ENCODE data around the gene M1AP. TPM values are rescaled to one million over a fixed set of nuclear protein-coding genes. Genes with fewer than 3 reads are reported as not detected.

Gene M1AP
- total RNA-seq, 1 experiment from 2014 or later = not detected

GRCh38 chr2:74625658-74626425 lies 22.3 kb downstream of the M1AP start:
- H3K27ac ChIP-seq (ENCODE audit: low read length) = no peak overlapping the region
- ChIA-PET POLR2A (ENCODE audit: unreplicated experiment) (no interaction called here), CTCF (no interaction called here)
- no peaks in the 10 kb centered on the region for H3K27me3 ChIP-seq (ENCODE audit: low read length)
- H3K79me2 ChIP-seq (ENCODE audit: low read length) = no peaks in the 10 kb centered on the region
- no peaks in the 10 kb centered on the region for H3K36me3 ChIP-seq (ENCODE audit: low read depth, low read length)
- peak overlapping the region; percentile 19; the same call in 1 of the 2 replicates for H2AFZ ChIP-seq (ENCODE audit: low read length)
- no peaks in the 10 kb centered on the region for H3K9me2 ChIP-seq (replicated peaks; ENCODE audit: low read length)
- no TSS peak for BruUV-seq (replicated peaks)
- no peak overlapping the region for H3K4me2 ChIP-seq (ENCODE audit: low read length)
- H4K20me1 ChIP-seq (ENCODE audit: low read length) = no peaks in the 10 kb centered on the region
- no peak for ATAC-seq
- H3K9ac ChIP-seq (ENCODE audit: low read length) = no peak overlapping the region
- H3F3A ChIP-seq (ENCODE audit: low read length, unreplicated experiment) = no peaks in the 10 kb centered on the region
- no peak for DNase-seq
- no peaks in the 10 kb centered on the region for H3K4me1 ChIP-seq (ENCODE audit: insufficient read depth, low read length)
- no peaks in the 10 kb centered on the region for H3K9me3 ChIP-seq (ENCODE audit: low read length)
- intact Hi-C loops (cut with micrococcal nuclease) = no loop called here
- no peak for TF ChIP-seq EZH2phosphoT487 (IDR thresholded peaks at IDR 0.05; ENCODE audit: borderline replicate concordance, low read length)
- no peak for TF ChIP-seq CTCF (conservative IDR thresholded peaks at IDR 0.05; ENCODE audit: low read depth, low read length)
- TF ChIP-seq EZH2 (IDR thresholded peaks at IDR 0.05; ENCODE audit: low read length, unreplicated experiment) = no peak
- no peak overlapping the region for H3K4me3 ChIP-seq (ENCODE audit: low read length)

- Histone ChIP-seq H3K9me2 (replicated peaks; ENCODE audit: low read length) (no peaks in the 10 kb centered on the region), H3K27me3 (ENCODE audit: low read length) (peaks cover 18% of the 10 kb centered on the region; the same call in 1 of the 2 replicates), H3K9ac (ENCODE audit: low read length) (no peak overlapping the region), H3F3A (ENCODE audit: low read length, unreplicated experiment) (no peaks in the 10 kb centered on the region), H3K27ac (ENCODE audit: low read length) (no peak overlapping the region), H3K9me3 (ENCODE audit: low read length) (no peaks in the 10 kb centered on the region), H3K79me2 (ENCODE audit: low read length) (no peaks in the 10 kb centered on the region), H2AFZ (ENCODE audit: low read length) (no peak overlapping the region), H3K4me1 (ENCODE audit: insufficient read depth, low read length) (no peaks in the 10 kb centered on the region), H3K4me3 (ENCODE audit: low read length) (no peak overlapping the region), H3K4me2 (ENCODE audit: low read length) (no peak overlapping the region), H4K20me1 (ENCODE audit: low read length) (no peaks in the 10 kb centered on the region), H3K36me3 (ENCODE audit: low read depth, low read length) (no peaks in the 10 kb centered on the region)
- no peak for TF ChIP-seq EZH2 (IDR thresholded peaks at IDR 0.05; ENCODE audit: low read length, unreplicated experiment)
- no peak for TF ChIP-seq CTCF (conservative IDR thresholded peaks at IDR 0.05; ENCODE audit: low read depth, low read length)
- no peak for TF ChIP-seq EZH2phosphoT487 (IDR thresholded peaks at IDR 0.05; ENCODE audit: borderline replicate concordance, low read length)
- no peak for ATAC-seq
- ChIA-PET CTCF (no interaction called here), POLR2A (ENCODE audit: unreplicated experiment) (no interaction called here)
- intact Hi-C loops (cut with micrococcal nuclease) = no loop called here
- DNase-seq = no peak
- no TSS peak for BruUV-seq (replicated peaks)
Observed at GRCh38 chr2:74620671-74621070, 27.5 kb downstream of the M1AP start.

- Histone ChIP-seq H3K27ac (ENCODE audit: low read length) (no peak overlapping the region), H4K20me1 (ENCODE audit: low read length) (no peaks in the 10 kb centered on the region), H3K4me3 (ENCODE audit: low read length) (no peak overlapping the region), H3K9me2 (replicated peaks; ENCODE audit: low read length) (no peaks in the 10 kb centered on the region), H3K4me1 (ENCODE audit: insufficient read depth, low read length) (no peaks in the 10 kb centered on the region), H3K79me2 (ENCODE audit: low read length) (no peaks in the 10 kb centered on the region), H3K9ac (ENCODE audit: low read length) (no peak overlapping the region), H3K27me3 (ENCODE audit: low read length) (peaks cover 27% of the 10 kb centered on the region), H3K9me3 (ENCODE audit: low read length) (no peaks in the 10 kb centered on the region), H2AFZ (ENCODE audit: low read length) (no peak overlapping the region), H3F3A (ENCODE audit: low read length, unreplicated experiment) (no peaks in the 10 kb centered on the region), H3K36me3 (ENCODE audit: low read depth, low read length) (no peaks in the 10 kb centered on the region), H3K4me2 (ENCODE audit: low read length) (no peak overlapping the region)
- intact Hi-C loops (cut with micrococcal nuclease) = no loop called here
- no peak for DNase-seq
- no peak for TF ChIP-seq EZH2 (IDR thresholded peaks at IDR 0.05; ENCODE audit: low read length, unreplicated experiment)
- no peak for TF ChIP-seq EZH2phosphoT487 (IDR thresholded peaks at IDR 0.05; ENCODE audit: borderline replicate concordance, low read length)
- TF ChIP-seq CTCF (conservative IDR thresholded peaks at IDR 0.05; ENCODE audit: low read depth, low read length) = no peak
- no TSS peak for BruUV-seq (replicated peaks)
- CTCF ChIA-PET = no interaction called here
- POLR2A ChIA-PET (ENCODE audit: unreplicated experiment) = no interaction called here
- no peak for ATAC-seq
Observed at GRCh38 chr2:74619651-74620297, 28.4 kb downstream of the M1AP start.
